DOHH2 (cell line): ENCODE results near the gene GSX2.

ENCODE experiments used
- CTCF ChIP-seq: fragments of 200-600 bp; sonication (generic); IDR thresholded peaks from one replicate; pipeline ENCODE4 v1.5.1; 2014; ENCODE audit warnings: antibody characterized with exemption, mild to moderate bottlenecking, low read depth, low read length; ENCODE audit not compliant: poor library complexity, severe bottlenecking
- EZH2phosphoT487 ChIP-seq: fragments of 200-600 bp; sonication (generic); IDR thresholded peaks from 2 replicates; pipeline ENCODE4 v1.6.1; 2017; ENCODE audit warnings: borderline replicate concordance, mild to moderate bottlenecking, antibody characterized with exemption, low read length, moderate library complexity, mixed read lengths

GRCh38 chr4:54050214-54050904 lies 49.6 kb upstream of the GSX2 start:
- TF ChIP-seq CTCF (no peak), EZH2phosphoT487 (no peak)
